Ovary (tissue), 9 donors: ENCODE results near the gene HEATR3. TPM values are rescaled to one million over a fixed set of nuclear protein-coding genes. Genes with fewer than 3 reads are reported as not detected.
A peak's percentile ranks its signal among the peaks of the same experiment; 100 is the strongest.

ENCODE experiments used
- DNase-seq, 5 donors: peaks; one replicate each; pipeline ENCODE4 v3.0.0-alpha.2; 2019 to 2020
- H3K27ac ChIP-seq, 2 donors: fragments of 200-600 bp; one replicate each; pipeline versions ENCODE4 v1.5.1 to v1.8.0; 2019 to 2022
- H3K27me3 ChIP-seq: fragments of 200-600 bp; one replicate; pipeline ENCODE4 v1.8.0; 2022
- H3K36me3 ChIP-seq: fragments of 200-600 bp; sonication (generic); one replicate; pipeline ENCODE4 v1.5.1; 2019
- H3K4me1 ChIP-seq: one replicate; pipeline ENCODE4 v1.8.1; 2013; ENCODE audit warnings: mild to moderate bottlenecking, moderate library complexity; ENCODE audit not compliant: insufficient read depth
- H3K4me3 ChIP-seq: fragments of 200-600 bp; sonication (generic); one replicate; pipeline ENCODE4 v1.5.1; 2017
- H3K9me3 ChIP-seq, 2 donors: fragments of 200-600 bp in 1 of 2; sonication (generic) in 1 of 2; one replicate each; pipeline versions ENCODE4 v1.5.1 to v1.8.1; 2013 to 2019; ENCODE audit warnings: mild to moderate bottlenecking in 1 of 2, moderate library complexity in 1 of 2
- EP300 ChIP-seq: sonication (generic); formaldehyde crosslinking; IDR thresholded peaks from one replicate; pipeline ENCODE4 v1.6.1; 2017; ENCODE audit warnings: antibody characterized with exemption
- POLR2A ChIP-seq: fragments of 450-650 bp; IDR thresholded peaks from one replicate; pipeline ENCODE4 v1.6.1; 2017; ENCODE audit warnings: antibody characterized with exemption, mild to moderate bottlenecking, moderate library complexity
- WGBS, 3 donors: extraction: QIAGEN DNeasy Blood & Tissue Kit in 1 of 3; methylation state at CpG; one replicate each; pipeline versions ENCODE4 v1.1.5 to v1.1.7; 2013 to 2017; 5-methylcytosine and 5-hydroxymethylcytosine counted together
- intact Hi-C, 4 donors: fragments of 100-400 bp; cut with DNase I; formaldehyde crosslinking; loops; one replicate each; pipeline versions ENCODE4 v1.11.0 to v1.15.1; 2022 to 2023
- polyA plus RNA-seq, 2 donors: library from polyadenylated mRNA; stranded (reverse); fragments of 200-250 nt in 1 of 2; fragments of 350-450 nt in 1 of 2; fragmentation: Illumina TruSeq in 1 of 2; extraction: RNeasy Lipid Tissue Mini Kit (QIAGEN cat#74804) in 1 of 2; gene quantifications; one replicate each; pipeline ENCODE4 v1.2.3, GENCODE V29; 2013 to 2014
- total RNA-seq, 7 donors: library from RNA; depleted of rRNA in 2 of 7; stranded (reverse); fragments of >200 nt in 2 of 7; fragmentation: NEBNext Ultra II Directional in 3 of 7; extraction: Animal tissue kit (Norgen Biotek cat#: 25700) in 3 of 7; gene quantifications; one replicate each; pipeline versions ENCODE4 v1.1.0 to v1.2.4, GENCODE V29; 2016 to 2023
- TF ChIP-seq, protein P1 (sequence below), 3 donors: fragments of 450-650 bp in 2 of 3; fragments of 200-600 bp in 1 of 3; IDR thresholded peaks; one replicate each; pipeline versions ENCODE4 v1.5.1 to v1.8.0; 2016 to 2022; ENCODE audit warnings: antibody characterized with exemption in 3 of 3, mild to moderate bottlenecking in 1 of 3
- donor health status: DM: no; HTN: no; CAD: no; lungs with moderate emphysema.
- donor health status: DM: no; HTN: no; CAD: no.
- donor health status: Bipolar disorder and iron deficiency.
- donor health status: DM: yes; HTN: yes; CAD: no.
- donor health status: DM: no; HTN: no; CAD: no.
- donor health status: DM: yes; HTN: yes; CAD: no.

HEATR3 gene
- total and polyA plus RNA-seq, 9 donors = 2.4 to 15.2 (median 10.7) TPM

DNA sequence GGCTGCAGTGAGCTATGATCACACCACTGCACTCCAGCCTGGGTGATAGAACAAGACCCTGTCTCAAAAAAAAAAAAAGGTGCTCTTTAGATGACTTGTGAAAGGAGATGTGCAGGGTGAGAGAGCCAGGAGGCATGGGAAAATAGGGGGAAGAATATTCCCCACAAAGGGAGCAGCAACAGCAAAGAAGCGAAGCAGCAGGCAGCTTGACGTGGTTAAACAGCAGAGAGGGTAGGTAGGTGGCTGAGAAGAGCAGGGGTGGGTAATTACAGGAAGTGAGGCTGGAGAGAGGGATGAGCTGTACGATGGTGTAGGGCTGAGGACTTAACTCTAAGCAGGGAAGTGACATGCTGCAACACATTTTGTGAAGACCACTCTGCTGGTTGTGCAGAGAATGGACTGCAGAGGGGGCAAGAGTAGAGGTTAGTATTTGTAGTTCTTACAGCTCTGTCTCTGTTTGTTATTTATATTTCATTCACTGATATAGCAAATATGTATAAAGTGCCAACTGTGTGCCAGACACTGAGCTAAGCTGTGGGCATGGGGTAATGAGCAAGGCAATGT is 1.6 kb downstream of the HEATR3 start:
- TF ChIP-seq EP300 = no peak
- TF ChIP-seq, protein P1, sequence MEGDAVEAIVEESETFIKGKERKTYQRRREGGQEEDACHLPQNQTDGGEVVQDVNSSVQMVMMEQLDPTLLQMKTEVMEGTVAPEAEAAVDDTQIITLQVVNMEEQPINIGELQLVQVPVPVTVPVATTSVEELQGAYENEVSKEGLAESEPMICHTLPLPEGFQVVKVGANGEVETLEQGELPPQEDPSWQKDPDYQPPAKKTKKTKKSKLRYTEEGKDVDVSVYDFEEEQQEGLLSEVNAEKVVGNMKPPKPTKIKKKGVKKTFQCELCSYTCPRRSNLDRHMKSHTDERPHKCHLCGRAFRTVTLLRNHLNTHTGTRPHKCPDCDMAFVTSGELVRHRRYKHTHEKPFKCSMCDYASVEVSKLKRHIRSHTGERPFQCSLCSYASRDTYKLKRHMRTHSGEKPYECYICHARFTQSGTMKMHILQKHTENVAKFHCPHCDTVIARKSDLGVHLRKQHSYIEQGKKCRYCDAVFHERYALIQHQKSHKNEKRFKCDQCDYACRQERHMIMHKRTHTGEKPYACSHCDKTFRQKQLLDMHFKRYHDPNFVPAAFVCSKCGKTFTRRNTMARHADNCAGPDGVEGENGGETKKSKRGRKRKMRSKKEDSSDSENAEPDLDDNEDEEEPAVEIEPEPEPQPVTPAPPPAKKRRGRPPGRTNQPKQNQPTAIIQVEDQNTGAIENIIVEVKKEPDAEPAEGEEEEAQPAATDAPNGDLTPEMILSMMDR (IDR thresholded peaks at IDR 0.05) = peak in 1 of 3 donors; percentile 19
- 37 to 42% (median 39%) methylated on average over 3 of the region's 3 CpGs for WGBS, 3 donors
- Histone ChIP-seq H3K27ac (no peak overlapping the region), H3K4me1 (peaks cover 1% of the 10 kb centered on the region), H3K27me3 (no peaks in the 10 kb centered on the region), H3K9me3 (no peaks in the 10 kb centered on the region), H3K4me3 (no peak overlapping the region), H3K36me3 (no peaks in the 10 kb centered on the region)
- DNase-seq = peak in 2 of 5 donors; percentile 13 to 23
- intact Hi-C loops = loop anchor here in 1 of 4 donors (5.0 kb wide), 2 partner anchors 140 to 480 kb away; partner anchors contain the start of gene NKD1

DNA sequence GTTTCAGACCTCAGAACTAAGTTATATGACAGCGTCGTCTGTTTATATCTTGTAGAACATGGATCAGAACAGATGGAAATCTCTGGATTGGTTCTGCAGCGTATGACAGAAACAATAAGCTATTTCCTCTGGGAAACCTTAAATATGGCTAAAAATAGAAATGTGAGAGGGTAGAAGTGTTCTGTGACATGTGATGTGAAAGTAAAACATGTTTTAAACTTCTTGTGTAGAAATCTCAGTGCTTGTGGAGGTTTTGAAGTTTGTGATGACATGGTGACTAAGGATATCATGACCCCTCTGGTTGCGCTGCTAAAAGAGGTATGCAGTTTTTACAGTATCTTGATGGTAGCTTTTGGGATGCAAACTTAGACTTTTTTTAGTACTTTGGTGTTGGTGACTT is 2.8 kb downstream of the HEATR3 start:
- DNase-seq = no peak
- Histone ChIP-seq H3K4me3 (no peak overlapping the region), H3K36me3 (no peaks in the 10 kb centered on the region), H3K9me3 (no peaks in the 10 kb centered on the region), H3K27ac (no peak overlapping the region), H3K4me1 (peaks cover 1% of the 10 kb centered on the region), H3K27me3 (no peaks in the 10 kb centered on the region)
- TF ChIP-seq EP300 = no peak
- TF ChIP-seq, protein P1 (IDR thresholded peaks at IDR 0.05) = no peak
- no peak for TF ChIP-seq POLR2A
- intact Hi-C loops = loop anchor here in 1 of 4 donors (5.0 kb wide), 2 partner anchors 139 to 479 kb away; partner anchors contain the start of gene NKD1
- WGBS, 3 donors = 77 to 84% (median 81%) methylated on average over 4 of the region's 4 CpGs

DNA sequence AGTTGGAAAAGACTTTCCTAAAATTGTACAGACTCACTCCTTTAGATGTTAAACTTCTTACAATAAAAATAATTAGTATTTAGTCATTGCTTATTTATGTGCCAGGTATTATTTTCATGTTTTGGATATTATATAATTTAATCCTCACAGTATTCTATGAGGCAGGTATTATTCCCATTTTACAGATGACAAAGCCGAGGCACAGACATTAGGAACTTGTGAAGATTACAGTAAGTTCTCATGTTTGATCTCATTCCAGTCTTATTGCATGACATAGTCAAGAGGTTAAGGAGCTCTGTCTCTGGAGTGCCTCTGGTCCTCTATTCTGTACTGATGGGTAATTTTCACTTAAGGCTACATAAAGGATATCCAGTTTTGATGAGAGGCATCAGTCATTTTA is 3.3 kb downstream of the HEATR3 start:
- H3K36me3 ChIP-seq = no peaks in the 10 kb centered on the region
- TF ChIP-seq, protein P1 (IDR thresholded peaks at IDR 0.05) = no peak
- TF ChIP-seq EP300 (no peak), POLR2A (no peak)
- no peaks in the 10 kb centered on the region for H3K9me3 ChIP-seq
- intact Hi-C loops = loop anchor here in 1 of 4 donors (5.0 kb wide), 2 partner anchors 138 to 478 kb away; partner anchors contain the start of gene NKD1
- no peak overlapping the region for H3K27ac ChIP-seq
- WGBS, 3 donors = 90 to 98% (median 94%) methylated on average over 1 of the region's 1 CpG
- no peak overlapping the region for H3K4me3 ChIP-seq
- no peaks in the 10 kb centered on the region for H3K27me3 ChIP-seq
- H3K4me1 ChIP-seq = peaks cover 1% of the 10 kb centered on the region
- DNase-seq = no peak

DNA sequence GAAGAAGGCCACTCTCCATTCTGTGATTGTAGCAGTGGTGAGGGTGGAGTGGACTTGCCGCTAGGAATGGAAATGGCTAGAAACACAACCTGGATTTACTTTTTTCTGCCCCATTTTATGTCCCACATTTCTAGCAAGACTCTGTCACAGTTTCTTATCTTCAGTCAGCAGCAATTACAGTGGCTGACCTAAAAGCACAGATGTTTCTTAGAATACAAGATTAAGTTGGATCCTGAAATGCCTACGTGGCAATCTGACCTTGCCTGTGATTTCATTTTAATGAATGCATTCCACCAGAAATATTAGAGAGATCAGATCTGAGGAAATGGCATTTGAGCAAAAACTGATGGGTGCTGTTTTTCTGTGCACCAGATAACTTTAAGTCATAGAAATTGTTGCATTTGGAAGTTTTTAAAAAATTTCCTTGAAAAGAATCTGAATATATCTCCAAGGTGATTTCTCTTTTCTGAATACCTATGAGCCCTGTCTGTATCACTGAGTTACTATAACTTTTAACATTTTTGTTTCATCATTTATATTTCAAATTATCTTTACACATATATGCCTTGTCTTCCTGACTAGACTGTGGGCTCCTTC is 5.4 kb downstream of the HEATR3 start:
- no peaks in the 10 kb centered on the region for H3K27me3 ChIP-seq
- H3K27ac ChIP-seq = no peak overlapping the region
- no peak for TF ChIP-seq POLR2A
- TF ChIP-seq EP300 = no peak
- TF ChIP-seq, protein P1 (IDR thresholded peaks at IDR 0.05) = no peak
- no peak for DNase-seq
- 57 to 80% (median 58%) methylated on average over 2 of the region's 2 CpGs for WGBS, 3 donors
- no peak overlapping the region for H3K4me3 ChIP-seq
- H3K36me3 ChIP-seq = no peaks in the 10 kb centered on the region
- intact Hi-C loops = no loop called here
- H3K9me3 ChIP-seq = no peaks in the 10 kb centered on the region
- H3K4me1 ChIP-seq = no peaks in the 10 kb centered on the region
